ENCODE measurements around the gene ATP6V0C.
"Not testable (repeated sequence)": the region's sequence is repeated elsewhere in the genome, so short reads cannot be mapped to it uniquely, and the experiment has no call there.

The ATP6V0C gene

GRCh38 chr16:2529961-2530628 is 16.3 kb downstream of the ATP6V0C start:
- no peak for DNase-seq

- no peak for DNase-seq
Measured at GRCh38 chr16:2530629-2531318, 17.0 kb downstream of the ATP6V0C start.

- DNase-seq: no peak
Measured at GRCh38 chr16:2531371-2531695, 17.6 kb downstream of the ATP6V0C start, which contains the start of gene CEMP1. Gene CEMP1, minus strand, starts transcription at chr16:2531408. Its CDS starts 335 bp downstream, at chr16:2531073.

GRCh38 chr16:2531696-2532493 is 18.1 kb downstream of the ATP6V0C start:
- peak; percentile 85 for DNase-seq

DNA sequence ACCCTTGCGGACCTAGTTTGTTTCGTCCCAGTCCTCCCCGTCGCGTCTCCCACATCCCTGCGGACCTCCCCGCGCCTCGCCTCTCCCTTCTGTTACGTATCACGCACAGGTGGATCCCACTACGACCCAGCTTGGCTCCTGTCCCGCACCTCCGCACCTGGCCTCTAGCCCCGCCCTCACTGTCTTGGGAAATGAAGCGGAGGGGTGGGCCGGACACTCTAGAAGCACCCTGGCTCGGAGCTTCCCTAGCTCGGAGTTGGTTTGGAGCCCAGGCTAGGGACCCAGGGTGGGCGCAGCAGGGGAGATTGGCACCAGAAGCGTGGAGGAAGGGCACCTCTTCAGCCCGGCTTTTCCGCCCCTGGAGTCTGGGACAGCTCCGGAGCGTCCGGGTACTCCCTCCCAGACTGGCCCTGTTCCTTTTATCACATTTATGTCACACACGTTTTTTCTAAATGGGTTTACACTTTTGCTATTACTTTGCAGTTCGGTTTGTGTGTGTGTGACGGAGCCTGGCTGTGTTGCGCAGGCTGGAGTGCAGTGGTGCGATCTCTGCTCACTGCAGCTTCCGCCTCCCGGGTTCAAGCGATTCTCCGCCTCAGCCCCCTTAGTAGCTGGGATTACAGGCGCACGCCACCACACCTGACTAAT is 18.9 kb downstream of the ATP6V0C start:
- no peak for DNase-seq

GRCh38 chr16:2533142-2533755 is 19.5 kb downstream of the ATP6V0C start:
- DNase-seq: not testable (repeated sequence)

DNA sequence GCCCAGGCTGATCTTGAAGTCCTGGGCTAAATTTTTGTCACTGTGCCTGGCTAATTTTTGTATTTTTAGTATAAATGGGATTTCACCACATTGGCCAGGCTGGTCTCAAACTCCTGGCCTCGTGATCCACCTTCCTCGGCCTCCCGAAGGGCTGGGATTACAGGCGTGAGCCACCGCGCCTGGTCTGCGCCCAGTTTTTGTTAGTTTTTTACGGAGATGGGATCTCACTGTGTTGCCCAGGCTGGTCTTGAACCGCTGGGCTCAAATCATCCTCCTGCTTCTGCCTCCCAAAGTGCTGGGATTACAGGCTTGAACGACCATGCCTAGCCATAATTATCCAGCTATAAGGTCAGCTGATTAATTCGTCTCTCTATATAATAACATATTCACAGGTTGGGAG is 20.2 kb downstream of the ATP6V0C start:
- DNase-seq: no peak

GRCh38 chr16:2534335-2534734 is 20.6 kb downstream of the ATP6V0C start:
- DNase-seq: not testable (repeated sequence)

DNA sequence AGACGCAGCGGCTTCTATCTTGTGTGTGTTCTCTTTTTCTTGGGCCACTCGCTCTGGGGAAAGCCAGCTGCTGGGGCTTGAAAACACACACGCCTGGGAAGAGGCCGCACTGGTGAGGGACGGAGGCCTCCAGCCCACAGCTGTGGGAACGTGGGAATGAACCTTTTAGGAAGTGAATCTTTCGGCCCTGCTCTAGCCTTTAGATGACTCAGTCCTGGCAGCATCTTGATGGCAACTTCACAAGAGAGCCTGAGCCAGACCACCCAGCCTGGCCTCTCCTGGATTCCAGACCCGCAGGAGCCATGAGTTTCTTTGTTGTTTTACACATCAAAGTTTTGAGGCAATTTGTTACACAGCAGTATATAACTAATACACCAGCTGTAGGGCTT is 21.9 kb downstream of the ATP6V0C start:
- no peak for DNase-seq

- peak; percentile 53 for DNase-seq
Measured at GRCh38 chr16:2537451-2538379, 24.0 kb downstream of the ATP6V0C start, which contains the start of gene PDPK1. Gene PDPK1, plus strand, starts transcription at chr16:2538021. Its CDS starts 92 bp downstream, at chr16:2538113.

GRCh38 chr16:2539192-2539844 is 25.6 kb downstream of the ATP6V0C start:
- not testable (repeated sequence) for DNase-seq

- DNase-seq: not testable (repeated sequence)
Measured at GRCh38 chr16:2539845-2540458, 26.2 kb downstream of the ATP6V0C start.

- DNase-seq: not testable (repeated sequence)
Measured at GRCh38 chr16:2540912-2541311, 27.2 kb downstream of the ATP6V0C start.

DNA sequence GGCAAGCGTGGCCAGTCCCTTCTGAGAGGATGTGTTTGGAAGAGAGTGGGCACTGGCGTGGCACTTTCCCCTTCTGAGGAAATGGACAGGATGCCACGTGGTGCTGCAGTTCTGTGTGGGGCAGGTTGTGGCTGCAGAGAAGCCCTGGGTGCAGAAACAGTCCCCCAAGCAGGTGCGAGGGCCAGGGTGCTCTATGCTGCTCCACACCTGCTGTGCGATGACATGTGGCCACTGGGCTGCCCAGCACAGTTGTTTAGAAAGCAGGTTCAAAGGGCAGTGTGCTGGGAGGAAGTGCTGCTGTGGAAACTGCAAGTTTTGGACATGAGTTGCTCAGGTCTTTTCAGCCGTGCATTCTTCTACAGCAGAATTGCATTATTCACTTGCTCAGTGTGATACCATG is 27.7 kb downstream of the ATP6V0C start:
- not testable (repeated sequence) for DNase-seq

- DNase-seq: not testable (repeated sequence)
Measured at GRCh38 chr16:2543771-2544170, 30.0 kb downstream of the ATP6V0C start.

- not testable (repeated sequence) for DNase-seq
Measured at GRCh38 chr16:2550283-2550878, 36.6 kb downstream of the ATP6V0C start.

DNA sequence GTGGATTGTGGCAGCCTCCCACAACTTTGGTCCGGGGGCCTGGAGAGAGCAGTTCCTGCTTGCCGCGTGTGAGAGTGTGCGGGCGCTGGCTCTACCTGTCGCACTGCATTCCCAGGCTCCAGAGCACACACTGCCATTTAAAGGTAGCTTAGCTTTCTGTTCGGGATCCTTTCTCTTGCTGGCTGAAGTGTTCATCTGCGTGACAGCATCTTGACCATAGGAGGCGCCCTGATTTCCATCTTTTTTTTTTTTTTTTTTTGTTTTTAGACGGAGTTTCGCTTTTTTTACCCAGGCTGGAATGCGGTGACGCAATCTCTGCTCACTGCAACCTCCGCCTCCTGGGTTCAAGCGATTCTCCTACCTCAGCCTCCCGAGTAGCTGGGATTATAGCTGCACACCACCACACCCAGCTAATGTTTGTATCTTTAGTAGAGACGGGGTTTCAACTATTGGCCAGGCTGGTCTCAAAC is 37.7 kb downstream of the ATP6V0C start:
- not testable (repeated sequence) for DNase-seq

GRCh38 chr16:2554709-2555425 is 41.1 kb downstream of the ATP6V0C start:
- not testable (repeated sequence) for DNase-seq

- DNase-seq: not testable (repeated sequence)
Measured at GRCh38 chr16:2557150-2557549, 43.4 kb downstream of the ATP6V0C start.
